ENCODE data around the gene GAB1. TPM values are rescaled to one million over a fixed set of nuclear protein-coding genes. Genes with fewer than 3 reads are reported as not detected.

The GAB1 gene
- total RNA-seq, 2 donors from 2014 or later: 48.9 to 81.2 TPM

GRCh38 chr4:143455211-143455610 is 118.5 kb downstream of the GAB1 start:
- Histone ChIP-seq H3K27me3 (no peaks in the 10 kb centered on the region), H3K4me3 (no peak overlapping the region), H3K27ac (no peak overlapping the region), H3K36me3 (no peaks in the 10 kb centered on the region), H3K9me3 (no peaks in the 10 kb centered on the region), H3K4me1 (no peaks in the 10 kb centered on the region), H3K9ac (ENCODE audit: low read depth in 2 of 2, low read length in 2 of 2) (no peak overlapping the region)
- intact Hi-C loops (cut with DNase I): no loop called here
- TF ChIP-seq CTCF (IDR thresholded peaks at IDR 0.05): no peak
- no peak for DNase-seq

GRCh38 chr4:143458966-143459365 is 122.3 kb downstream of the GAB1 start:
- Histone ChIP-seq H3K9ac (ENCODE audit: low read depth in 2 of 2, low read length in 2 of 2) (no peak overlapping the region), H3K27ac (no peak overlapping the region), H3K36me3 (no peaks in the 10 kb centered on the region), H3K9me3 (no peaks in the 10 kb centered on the region), H3K4me3 (no peak overlapping the region), H3K27me3 (no peaks in the 10 kb centered on the region), H3K4me1 (no peaks in the 10 kb centered on the region)
- intact Hi-C loops (cut with DNase I): no loop called here
- TF ChIP-seq CTCF (IDR thresholded peaks at IDR 0.05): no peak
- DNase-seq: no peak

- H3K27ac ChIP-seq: no peak overlapping the region
- H3K4me3 ChIP-seq: no peak overlapping the region
- H3K9ac ChIP-seq (ENCODE audit: low read depth in 2 of 2, low read length in 2 of 2): no peak overlapping the region
- H3K27me3 ChIP-seq: no peaks in the 10 kb centered on the region
- DNase-seq: no peak
- intact Hi-C loops (cut with DNase I): loop anchor here (5.0 kb wide), 1 partner anchor 266 kb away; no protein-coding TSS in a partner anchor
- no peak for TF ChIP-seq CTCF (IDR thresholded peaks at IDR 0.05)
- no peaks in the 10 kb centered on the region for H3K36me3 ChIP-seq
- H3K9me3 ChIP-seq: no peaks in the 10 kb centered on the region
- H3K4me1 ChIP-seq: no peaks in the 10 kb centered on the region
Observed at GRCh38 chr4:143473334-143474126, 136.9 kb downstream of the GAB1 start.

- intact Hi-C loops (cut with DNase I): no loop called here
- no peaks in the 10 kb centered on the region for H3K36me3 ChIP-seq
- no peak for TF ChIP-seq CTCF (IDR thresholded peaks at IDR 0.05)
- no peaks in the 10 kb centered on the region for H3K27me3 ChIP-seq
- H3K27ac ChIP-seq: no peak overlapping the region
- H3K9ac ChIP-seq (ENCODE audit: low read depth in 2 of 2, low read length in 2 of 2): no peak overlapping the region
- DNase-seq: no peak
- no peak overlapping the region for H3K4me3 ChIP-seq
- no peaks in the 10 kb centered on the region for H3K9me3 ChIP-seq
- H3K4me1 ChIP-seq: no peaks in the 10 kb centered on the region
Observed at GRCh38 chr4:143477487-143477886, 140.8 kb downstream of the GAB1 start.

- Histone ChIP-seq H3K9me3 (no peaks in the 10 kb centered on the region), H3K4me1 (no peaks in the 10 kb centered on the region), H3K9ac (ENCODE audit: low read depth in 2 of 2, low read length in 2 of 2) (no peak overlapping the region), H3K27ac (no peak overlapping the region), H3K4me3 (no peak overlapping the region), H3K27me3 (no peaks in the 10 kb centered on the region), H3K36me3 (no peaks in the 10 kb centered on the region)
- DNase-seq: no peak
- intact Hi-C loops (cut with DNase I): loop anchor here (5.0 kb wide), 1 partner anchor 279 kb away; no protein-coding TSS in a partner anchor
- TF ChIP-seq CTCF (IDR thresholded peaks at IDR 0.05): no peak
Observed at GRCh38 chr4:143481361-143481760, 144.7 kb downstream of the GAB1 start.

Measured in colonic mucosa (tissue), 4 donors.